HepG2 (cell line): ENCODE measurements around the gene NGEF. TPM values are rescaled to one million over a fixed set of nuclear protein-coding genes. Genes with fewer than 3 reads are reported as not detected.

ENCODE experiments used
- ATF7 ChIP-seq, 2 experiments: fragments of 450-650 bp in 1 of 2; sonication (generic) in 1 of 2; formaldehyde crosslinking in 1 of 2; IDR thresholded peaks; 2 replicates each; pipeline versions ENCODE4 v1.4.0 to v1.6.1; 2016 to 2020; ENCODE audit warnings: antibody characterized with exemption in 1 of 2, mild to moderate bottlenecking in 1 of 2, missing genetic modification reagents in 1 of 2
- CBX5 ChIP-seq: sonication (generic); formaldehyde crosslinking; IDR thresholded peaks from 2 replicates; pipeline ENCODE4 v1.4.0; 2020; ENCODE audit warnings: missing genetic modification reagents, borderline replicate concordance
- DMAP1 ChIP-seq: IDR thresholded peaks from 2 replicates; pipeline ENCODE4 v1.6.1; 2016
- FOSL1 ChIP-seq: sonication (generic); formaldehyde crosslinking; IDR thresholded peaks from 2 replicates; pipeline ENCODE4 v1.9.0; 2021; ENCODE audit warnings: missing genetic modification reagents, borderline replicate concordance
- FOXA1 ChIP-seq, 2 experiments: fragments of 450-650 bp in 1 of 2; sonication (generic) in 1 of 2; formaldehyde crosslinking in 1 of 2; IDR thresholded peaks; 2 replicates each; pipeline versions ENCODE4 v1.4.0 to v1.6.1; 2016 to 2020; ENCODE audit warnings: missing genetic modification reagents in 1 of 2
- GATAD1 ChIP-seq: IDR thresholded peaks from 2 replicates; pipeline ENCODE4 v1.6.1; 2016; ENCODE audit warnings: missing genetic modification reagents, missing compliant biosample characterization
- GTF2F1 ChIP-seq: fragments of 150-350 bp; IDR thresholded peaks from 2 replicates; pipeline ENCODE4 v1.6.1; 2014; ENCODE audit warnings: low read length
- MYC ChIP-seq: sonication (generic); formaldehyde crosslinking; IDR thresholded peaks from 2 replicates; pipeline ENCODE4 v1.9.0; 2021; ENCODE audit warnings: missing genetic modification reagents, borderline replicate concordance
- MZF1 ChIP-seq: sonication (generic); formaldehyde crosslinking; IDR thresholded peaks from 2 replicates; pipeline ENCODE4 v1.8.1; 2023; ENCODE audit warnings: mild to moderate bottlenecking, missing genetic modification reagents, borderline replicate concordance
- SOX13 ChIP-seq, 3 experiments: fragments of 450-650 bp in 1 of 3; sonication (generic) in 1 of 3; formaldehyde crosslinking in 1 of 3; IDR thresholded peaks in 2 of 3; conservative IDR thresholded peaks in 1 of 3; 2 replicates each; pipeline versions ENCODE4 v1.5.0 to v1.6.1; 2016 to 2020; ENCODE audit warnings: antibody characterized with exemption in 1 of 3, mild to moderate bottlenecking in 1 of 3, missing compliant biosample characterization in 1 of 3, missing genetic modification reagents in 1 of 3, moderate library complexity in 1 of 3
- TARDBP ChIP-seq: sonication (generic); formaldehyde crosslinking; IDR thresholded peaks from 2 replicates; pipeline ENCODE4 v1.8.0; 2022; ENCODE audit warnings: mild to moderate bottlenecking, missing genetic modification reagents
- ZKSCAN5 ChIP-seq: sonication (generic); formaldehyde crosslinking; IDR thresholded peaks from 2 replicates; pipeline ENCODE4 v1.5.1; 2020; ENCODE audit warnings: mild to moderate bottlenecking, missing genetic modification reagents
- ZNF264 ChIP-seq: sonication (generic); formaldehyde crosslinking; IDR thresholded peaks from 2 replicates; pipeline ENCODE4 v1.4.0; 2020; ENCODE audit warnings: missing genetic modification reagents
- ZNF292 ChIP-seq: sonication (generic); formaldehyde crosslinking; IDR thresholded peaks from 2 replicates; pipeline ENCODE4 v1.8.1; 2022; ENCODE audit warnings: mild to moderate bottlenecking, low read depth, missing genetic modification reagents, borderline replicate concordance
- polyA plus RNA-seq, 8 experiments: library from polyadenylated mRNA; depleted of rRNA in 3 of 8; stranded (reverse) in 7 of 8; unstranded in 1 of 8; fragments of >200 nt; fragmentation: Illumina TruSeq in 4 of 8; extraction: Trizol in 4 of 8; gene quantifications; 2 replicates each; pipeline versions ENCODE4 v1.2.1 to v1.2.3, GENCODE V29; 2011 to 2016; ENCODE audit warnings: low read depth in 4 of 8, missing spikeins in 1 of 8, mixed read lengths in 1 of 8; ENCODE audit not compliant: insufficient read depth in 1 of 8
- total RNA-seq, 5 experiments: library from RNA; depleted of rRNA; stranded (reverse); fragments of >200 nt; fragmentation: Illumina TruSeq; extraction: Trizol; gene quantifications; 2 replicates each; pipeline ENCODE4 v1.2.3, GENCODE V29; 2016; ENCODE audit warnings: low read depth in 1 of 5
- TF ChIP-seq, protein P1 (sequence below): sonication (generic); formaldehyde crosslinking; IDR thresholded peaks from 2 replicates; pipeline ENCODE4 v1.5.1; 2020; ENCODE audit warnings: mild to moderate bottlenecking, missing genetic modification reagents, moderate library complexity
- TF ChIP-seq, protein P2 (sequence below): sonication (generic); formaldehyde crosslinking; IDR thresholded peaks from 2 replicates; pipeline ENCODE4 v1.8.0; 2022; ENCODE audit warnings: mild to moderate bottlenecking, missing genetic modification reagents, borderline replicate concordance
- TF ChIP-seq, protein P3 (sequence below): sonication (generic); formaldehyde crosslinking; IDR thresholded peaks from 2 replicates; pipeline ENCODE4 v1.4.0; 2020; ENCODE audit warnings: mild to moderate bottlenecking, missing genetic modification reagents
- TF ChIP-seq, protein P4 (sequence below): sonication (generic); formaldehyde crosslinking; IDR thresholded peaks from 2 replicates; pipeline ENCODE4 v1.5.0; 2020; ENCODE audit warnings: missing genetic modification reagents
- TF ChIP-seq, protein P5 (sequence below): sonication (generic); IDR thresholded peaks from 2 replicates; pipeline ENCODE4 v1.6.1; 2016; ENCODE audit warnings: low read depth, borderline replicate concordance

The NGEF gene
- total and polyA plus RNA-seq, 2 of the 13 experiments (the other 11 are each of a cell fraction or from before 2014, with no cell fraction given), result 14.4 to 36.9 TPM

DNA sequence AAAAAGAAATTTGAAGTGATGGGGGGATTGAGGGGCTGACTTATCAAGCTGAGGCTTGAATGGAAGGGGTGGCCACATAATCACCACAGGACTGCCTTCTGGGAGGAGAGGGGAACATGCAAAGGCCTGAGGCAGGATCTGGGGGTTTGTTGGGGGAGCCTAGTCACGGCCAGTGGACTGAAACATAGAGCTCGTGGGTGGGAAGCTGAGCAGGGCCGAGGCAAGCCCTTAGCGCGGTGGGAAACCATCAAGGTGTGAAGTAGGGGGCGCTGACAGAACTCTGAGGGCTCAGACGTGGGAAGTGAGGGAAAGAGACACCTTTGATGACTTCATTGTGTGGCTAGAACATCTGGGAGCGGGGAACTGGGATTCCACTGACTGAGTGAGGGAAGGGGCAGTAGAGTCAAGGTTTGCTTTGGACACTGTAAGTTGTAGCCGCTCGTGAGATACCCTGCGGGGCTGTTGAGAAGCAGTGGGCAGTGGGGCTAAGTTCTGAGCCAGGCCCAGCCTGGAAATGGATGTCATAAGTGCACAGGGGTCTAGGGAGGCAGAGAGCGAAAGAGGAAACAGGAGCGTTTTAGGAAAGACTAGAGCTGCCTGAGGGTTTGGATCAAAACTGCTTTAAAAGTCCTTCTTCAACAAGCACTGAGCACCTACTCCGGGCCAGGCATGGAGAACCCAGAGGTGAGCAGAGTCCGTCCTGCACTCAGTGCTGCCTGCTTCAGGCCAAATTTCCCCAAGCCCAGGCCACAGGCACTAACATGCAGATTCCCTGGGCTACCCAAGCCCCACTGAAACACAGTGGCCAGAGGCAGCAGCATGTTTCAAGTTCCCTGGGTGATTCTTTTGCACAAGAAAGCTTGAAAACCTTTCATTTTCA lies 143.7 kb downstream of the NGEF start (continued):
- TF ChIP-seq, protein P1, sequence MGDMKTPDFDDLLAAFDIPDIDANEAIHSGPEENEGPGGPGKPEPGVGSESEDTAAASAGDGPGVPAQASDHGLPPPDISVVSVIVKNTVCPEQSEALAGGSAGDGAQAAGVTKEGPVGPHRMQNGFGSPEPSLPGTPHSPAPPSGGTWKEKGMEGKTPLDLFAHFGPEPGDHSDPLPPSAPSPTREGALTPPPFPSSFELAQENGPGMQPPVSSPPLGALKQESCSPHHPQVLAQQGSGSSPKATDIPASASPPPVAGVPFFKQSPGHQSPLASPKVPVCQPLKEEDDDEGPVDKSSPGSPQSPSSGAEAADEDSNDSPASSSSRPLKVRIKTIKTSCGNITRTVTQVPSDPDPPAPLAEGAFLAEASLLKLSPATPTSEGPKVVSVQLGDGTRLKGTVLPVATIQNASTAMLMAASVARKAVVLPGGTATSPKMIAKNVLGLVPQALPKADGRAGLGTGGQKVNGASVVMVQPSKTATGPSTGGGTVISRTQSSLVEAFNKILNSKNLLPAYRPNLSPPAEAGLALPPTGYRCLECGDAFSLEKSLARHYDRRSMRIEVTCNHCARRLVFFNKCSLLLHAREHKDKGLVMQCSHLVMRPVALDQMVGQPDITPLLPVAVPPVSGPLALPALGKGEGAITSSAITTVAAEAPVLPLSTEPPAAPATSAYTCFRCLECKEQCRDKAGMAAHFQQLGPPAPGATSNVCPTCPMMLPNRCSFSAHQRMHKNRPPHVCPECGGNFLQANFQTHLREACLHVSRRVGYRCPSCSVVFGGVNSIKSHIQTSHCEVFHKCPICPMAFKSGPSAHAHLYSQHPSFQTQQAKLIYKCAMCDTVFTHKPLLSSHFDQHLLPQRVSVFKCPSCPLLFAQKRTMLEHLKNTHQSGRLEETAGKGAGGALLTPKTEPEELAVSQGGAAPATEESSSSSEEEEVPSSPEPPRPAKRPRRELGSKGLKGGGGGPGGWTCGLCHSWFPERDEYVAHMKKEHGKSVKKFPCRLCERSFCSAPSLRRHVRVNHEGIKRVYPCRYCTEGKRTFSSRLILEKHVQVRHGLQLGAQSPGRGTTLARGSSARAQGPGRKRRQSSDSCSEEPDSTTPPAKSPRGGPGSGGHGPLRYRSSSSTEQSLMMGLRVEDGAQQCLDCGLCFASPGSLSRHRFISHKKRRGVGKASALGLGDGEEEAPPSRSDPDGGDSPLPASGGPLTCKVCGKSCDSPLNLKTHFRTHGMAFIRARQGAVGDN (CRISPR knock-in tag), result peak; percentile 68
- no peak for TF ChIP-seq ZNF264 (CRISPR knock-in tag)
- no peak for TF ChIP-seq GTF2F1
- TF ChIP-seq DMAP1 (CRISPR knock-in tag), result peak; percentile 31; the same call in 1 of the 2 replicates
- TF ChIP-seq ATF7 (IDR thresholded peaks at IDR 0.05), result no peak
- TF ChIP-seq ATF7 (CRISPR knock-in tag; IDR thresholded peaks at IDR 0.05), result no peak
- no peak for TF ChIP-seq FOSL1
- TF ChIP-seq FOXA1 (IDR thresholded peaks at IDR 0.05), result no peak
- TF ChIP-seq FOXA1 (CRISPR knock-in tag; IDR thresholded peaks at IDR 0.05), result no peak
- TF ChIP-seq ZKSCAN5, result 0 out of 2 replicates have a peak, but pooled peaks have one; percentile 10
- TF ChIP-seq, protein P2, sequence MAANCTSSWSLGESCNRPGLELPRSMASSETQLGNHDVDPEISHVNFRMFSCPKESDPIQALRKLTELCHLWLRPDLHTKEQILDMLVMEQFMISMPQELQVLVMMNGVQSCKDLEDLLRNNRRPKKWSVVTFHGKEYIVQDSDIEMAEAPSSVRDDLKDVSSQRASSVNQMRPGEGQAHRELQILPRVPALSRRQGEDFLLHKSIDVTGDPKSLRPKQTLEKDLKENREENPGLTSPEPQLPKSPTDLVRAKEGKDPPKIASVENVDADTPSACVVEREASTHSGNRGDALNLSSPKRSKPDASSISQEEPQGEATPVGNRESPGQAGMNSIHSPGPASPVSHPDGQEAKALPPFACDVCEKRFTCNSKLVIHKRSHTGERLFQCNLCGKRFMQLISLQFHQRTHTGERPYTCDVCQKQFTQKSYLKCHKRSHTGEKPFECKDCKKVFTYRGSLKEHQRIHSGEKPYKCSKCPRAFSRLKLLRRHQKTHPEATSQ (CRISPR knock-in tag), result no peak
- TF ChIP-seq CBX5 (CRISPR knock-in tag), result 0 out of 2 replicates have a peak, but pooled peaks have one; percentile 16
- TF ChIP-seq, protein P3, sequence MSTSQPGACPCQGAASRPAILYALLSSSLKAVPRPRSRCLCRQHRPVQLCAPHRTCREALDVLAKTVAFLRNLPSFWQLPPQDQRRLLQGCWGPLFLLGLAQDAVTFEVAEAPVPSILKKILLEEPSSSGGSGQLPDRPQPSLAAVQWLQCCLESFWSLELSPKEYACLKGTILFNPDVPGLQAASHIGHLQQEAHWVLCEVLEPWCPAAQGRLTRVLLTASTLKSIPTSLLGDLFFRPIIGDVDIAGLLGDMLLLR (CRISPR knock-in tag), result no peak
- TF ChIP-seq, protein P4, sequence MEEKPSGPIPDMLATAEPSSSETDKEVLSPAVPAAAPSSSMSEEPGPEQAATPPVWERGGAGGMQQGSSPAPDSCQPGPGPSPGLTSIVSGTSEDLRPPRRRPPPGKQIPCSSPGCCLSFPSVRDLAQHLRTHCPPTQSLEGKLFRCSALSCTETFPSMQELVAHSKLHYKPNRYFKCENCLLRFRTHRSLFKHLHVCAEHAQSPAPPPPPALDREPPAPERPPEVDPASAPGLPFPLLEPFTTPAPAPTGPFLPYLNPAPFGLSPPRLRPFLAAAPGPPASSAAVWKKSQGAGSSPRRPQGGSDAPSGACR (CRISPR knock-in tag), result 0 out of 2 replicates have a peak, but pooled peaks have one; percentile 48
- TF ChIP-seq TARDBP (CRISPR knock-in tag), result 0 out of 2 replicates have a peak, but pooled peaks have one; percentile 32
- peak; percentile 42; the same call in 1 of the 2 replicates for TF ChIP-seq ZNF292
- TF ChIP-seq MZF1, result no peak
- TF ChIP-seq, protein P5, sequence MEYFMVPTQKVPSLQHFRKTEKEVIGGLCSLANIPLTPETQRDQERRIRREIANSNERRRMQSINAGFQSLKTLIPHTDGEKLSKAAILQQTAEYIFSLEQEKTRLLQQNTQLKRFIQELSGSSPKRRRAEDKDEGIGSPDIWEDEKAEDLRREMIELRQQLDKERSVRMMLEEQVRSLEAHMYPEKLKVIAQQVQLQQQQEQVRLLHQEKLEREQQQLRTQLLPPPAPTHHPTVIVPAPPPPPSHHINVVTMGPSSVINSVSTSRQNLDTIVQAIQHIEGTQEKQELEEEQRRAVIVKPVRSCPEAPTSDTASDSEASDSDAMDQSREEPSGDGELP, result no peak
- TF ChIP-seq GATAD1 (CRISPR knock-in tag), result 0 out of 2 replicates have a peak, but pooled peaks have one; percentile 15
- TF ChIP-seq MYC, result peak; percentile 20; the same call in 1 of the 2 replicates
- TF ChIP-seq SOX13 (IDR thresholded peaks at IDR 0.05), result no peak
- 0 out of 4 replicates have a peak, but pooled peaks of 1 of the 2 experiments have one; percentile 50 for TF ChIP-seq SOX13 (CRISPR knock-in tag; conservative IDR thresholded peaks at IDR 0.05 in 1 of 2, IDR thresholded peaks at IDR 0.05 in 1 of 2)
